Smooth muscle cell (in vitro differentiated cells): ENCODE data around the gene OOSP4A. TPM values are rescaled to one million over a fixed set of nuclear protein-coding genes. Genes with fewer than 3 reads are reported as not detected.

ENCODE experiments used
- DNase-seq: peaks from one replicate; lab custom pipeline; 2025; ENCODE audit not compliant: unreplicated experiment; lab: John Stamatoyannopoulos, UW
- H2AFZ ChIP-seq: fragments of 200-600 bp; sonication (generic); 2 replicates; pipeline ENCODE4 v1.6.0; 2016; ENCODE audit warnings: antibody characterized with exemption, low read depth, mild to moderate bottlenecking
- H3F3A ChIP-seq: fragments of 200-600 bp; sonication (generic); 2 replicates; pipeline ENCODE4 v1.6.0; 2017; ENCODE audit warnings: antibody characterized with exemption, low read depth
- H3K27ac ChIP-seq: fragments of 200-600 bp; sonication (generic); 2 replicates; pipeline ENCODE4 v1.5.1; 2016; ENCODE audit warnings: low read depth, mild to moderate bottlenecking
- H3K27me3 ChIP-seq: fragments of 200-600 bp; sonication (generic); 2 replicates; pipeline ENCODE4 v1.6.1; 2016; ENCODE audit warnings: low read depth, mild to moderate bottlenecking
- H3K36me3 ChIP-seq: fragments of 200-600 bp; sonication (generic); 2 replicates; pipeline ENCODE4 v1.5.1; 2016; ENCODE audit warnings: low read depth
- H3K4me1 ChIP-seq: fragments of 200-600 bp; sonication (generic); 2 replicates; pipeline ENCODE4 v1.5.1; 2016; ENCODE audit warnings: low read depth
- H3K4me2 ChIP-seq: fragments of 200-600 bp; sonication (generic); 2 replicates; pipeline ENCODE4 v1.6.0; 2016; ENCODE audit warnings: mild to moderate bottlenecking
- H3K4me3 ChIP-seq: fragments of 200-600 bp; sonication (generic); 2 replicates; pipeline ENCODE4 v1.5.1; 2016; ENCODE audit warnings: mild to moderate bottlenecking
- H3K79me2 ChIP-seq: fragments of 200-600 bp; sonication (generic); 2 replicates; pipeline ENCODE4 v1.6.0; 2016; ENCODE audit warnings: low read depth, mild to moderate bottlenecking
- H3K9ac ChIP-seq: fragments of 200-600 bp; sonication (generic); 2 replicates; pipeline ENCODE4 v1.6.0; 2016; ENCODE audit warnings: low read depth
- H3K9me3 ChIP-seq: fragments of 200-600 bp; sonication (generic); replicated peaks from 2 replicates; pipeline ENCODE4 v1.5.1; 2016; ENCODE audit warnings: low read depth
- H4K20me1 ChIP-seq: fragments of 200-600 bp; sonication (generic); 2 replicates; pipeline ENCODE4 v1.6.0; 2016; ENCODE audit warnings: low read depth
- WGBS: methylation state at CpG from one replicate; pipeline ENCODE4 v1.1.7; 2016; ENCODE audit warnings: low lambda C conversion rate; 5-methylcytosine and 5-hydroxymethylcytosine counted together
- polyA plus RNA-seq: library from polyadenylated mRNA; unstranded; fragments of >200 nt; fragmentation: Nextera tagmentation; extraction: Ambion mirVana; gene quantifications from 2 replicates; pipeline ENCODE4 v1.2.1, GENCODE V29; 2016
- total RNA-seq: library from RNA; depleted of rRNA; stranded (reverse); fragments of >200 nt; gene quantifications from 2 replicates; pipeline ENCODE4 v1.2.3, GENCODE V29; 2014
- TF ChIP-seq, protein P1 (sequence below): fragments of 200-600 bp; sonication (generic); IDR thresholded peaks from 2 replicates; pipeline ENCODE4 v1.5.1; 2017; ENCODE audit warnings: borderline replicate concordance, mild to moderate bottlenecking, antibody characterized with exemption; ENCODE audit not compliant: insufficient read depth, poor library complexity, severe bottlenecking

The OOSP4A gene
- total RNA-seq (not detected in 2 replicates), polyA plus RNA-seq (not detected in 2 replicates)

- Histone ChIP-seq H3F3A (no peaks in the 10 kb centered on the region), H3K4me3 (no peak within 1 kb of the TSS), H3K79me2 (no peaks in the 10 kb centered on the region), H4K20me1 (no peaks in the 10 kb centered on the region), H3K27ac (no peak within 1 kb of the TSS), H3K4me2 (no peak within 1 kb of the TSS), H2AFZ (no peak within 1 kb of the TSS), H3K9me3 (no peaks in the 10 kb centered on the region), H3K36me3 (no peaks in the 10 kb centered on the region), H3K9ac (no peak within 1 kb of the TSS), H3K4me1 (no peaks in the 10 kb centered on the region), H3K27me3 (no peaks in the 10 kb centered on the region)
- TF ChIP-seq, protein P1, sequence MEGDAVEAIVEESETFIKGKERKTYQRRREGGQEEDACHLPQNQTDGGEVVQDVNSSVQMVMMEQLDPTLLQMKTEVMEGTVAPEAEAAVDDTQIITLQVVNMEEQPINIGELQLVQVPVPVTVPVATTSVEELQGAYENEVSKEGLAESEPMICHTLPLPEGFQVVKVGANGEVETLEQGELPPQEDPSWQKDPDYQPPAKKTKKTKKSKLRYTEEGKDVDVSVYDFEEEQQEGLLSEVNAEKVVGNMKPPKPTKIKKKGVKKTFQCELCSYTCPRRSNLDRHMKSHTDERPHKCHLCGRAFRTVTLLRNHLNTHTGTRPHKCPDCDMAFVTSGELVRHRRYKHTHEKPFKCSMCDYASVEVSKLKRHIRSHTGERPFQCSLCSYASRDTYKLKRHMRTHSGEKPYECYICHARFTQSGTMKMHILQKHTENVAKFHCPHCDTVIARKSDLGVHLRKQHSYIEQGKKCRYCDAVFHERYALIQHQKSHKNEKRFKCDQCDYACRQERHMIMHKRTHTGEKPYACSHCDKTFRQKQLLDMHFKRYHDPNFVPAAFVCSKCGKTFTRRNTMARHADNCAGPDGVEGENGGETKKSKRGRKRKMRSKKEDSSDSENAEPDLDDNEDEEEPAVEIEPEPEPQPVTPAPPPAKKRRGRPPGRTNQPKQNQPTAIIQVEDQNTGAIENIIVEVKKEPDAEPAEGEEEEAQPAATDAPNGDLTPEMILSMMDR: no peak
- 89% methylated on average over 3 of the region's 3 CpGs for WGBS
- DNase-seq: no peak
Observed at GRCh38 chr11:59963733-59964132, at the start of gene OOSP4A. TSS of gene OOSP4A (plus strand) at chr11:59964033. CDS start at chr11:59964033, 0 bp downstream.

- H3K4me2 ChIP-seq: no peak overlapping the region
- H2AFZ ChIP-seq: no peak overlapping the region
- no peak overlapping the region for H3K27ac ChIP-seq
- no peaks in the 10 kb centered on the region for H3K4me1 ChIP-seq
- TF ChIP-seq, protein P1: no peak
- no peak overlapping the region for H3K4me3 ChIP-seq
- no peaks in the 10 kb centered on the region for H3K27me3 ChIP-seq
- peaks cover 4% of the 10 kb centered on the region for H3K9me3 ChIP-seq
- DNase-seq: no peak
- H3F3A ChIP-seq: no peaks in the 10 kb centered on the region
- no peak overlapping the region for H3K9ac ChIP-seq
- H4K20me1 ChIP-seq: no peaks in the 10 kb centered on the region
- H3K79me2 ChIP-seq: no peaks in the 10 kb centered on the region
- H3K36me3 ChIP-seq: no peaks in the 10 kb centered on the region
- WGBS: 95% methylated on average over 2 of the region's 2 CpGs
Observed at GRCh38 chr11:59918480-59918879, 45.4 kb upstream of the OOSP4A start.

- H2AFZ ChIP-seq: no peak overlapping the region
- H3F3A ChIP-seq: no peaks in the 10 kb centered on the region
- H3K9ac ChIP-seq: no peak overlapping the region
- H3K36me3 ChIP-seq: no peaks in the 10 kb centered on the region
- TF ChIP-seq, protein P1: peak; percentile 42
- peaks cover 4% of the 10 kb centered on the region for H3K9me3 ChIP-seq
- no peaks in the 10 kb centered on the region for H4K20me1 ChIP-seq
- no peak overlapping the region for H3K4me3 ChIP-seq
- H3K4me1 ChIP-seq: no peaks in the 10 kb centered on the region
- H3K4me2 ChIP-seq: no peak overlapping the region
- DNase-seq: no peak
- H3K79me2 ChIP-seq: no peaks in the 10 kb centered on the region
- no peak overlapping the region for H3K27ac ChIP-seq
- WGBS: 29% methylated on average over 3 of the region's 3 CpGs
- H3K27me3 ChIP-seq: no peaks in the 10 kb centered on the region
Observed at GRCh38 chr11:59918987-59919589, 44.7 kb upstream of the OOSP4A start.

- H2AFZ ChIP-seq: no peak overlapping the region
- H3K36me3 ChIP-seq: no peaks in the 10 kb centered on the region
- no peak overlapping the region for H3K9ac ChIP-seq
- H3K4me1 ChIP-seq: no peaks in the 10 kb centered on the region
- no peak overlapping the region for H3K4me3 ChIP-seq
- no peak overlapping the region for H3K27ac ChIP-seq
- H4K20me1 ChIP-seq: no peaks in the 10 kb centered on the region
- H3K79me2 ChIP-seq: no peaks in the 10 kb centered on the region
- H3K27me3 ChIP-seq: no peaks in the 10 kb centered on the region
- TF ChIP-seq, protein P1: no peak
- H3K9me3 ChIP-seq: peaks cover 4% of the 10 kb centered on the region
- 94% methylated on average over 6 of the region's 6 CpGs for WGBS
- no peaks in the 10 kb centered on the region for H3F3A ChIP-seq
- no peak for DNase-seq
- no peak overlapping the region for H3K4me2 ChIP-seq
Observed at GRCh38 chr11:59923813-59924212, 40.0 kb upstream of the OOSP4A start.
